ENCODE data around the gene HEMK1.

GRCh38 chr3:50624634-50625033 is 55.3 kb downstream of the HEMK1 start:
- TF ChIP-seq CTCF (conservative IDR thresholded peaks at IDR 0.05) (no peak), ZFX (IDR thresholded peaks at IDR 0.05) (no peak)
